H1 (cell line): ENCODE measurements around the gene SOHLH2. TPM values are rescaled to one million over a fixed set of nuclear protein-coding genes. Genes with fewer than 3 reads are reported as not detected.

ENCODE experiments used
- CTCF ChIA-PET: fragments of 300-600 bp; sonication (Branson Sonifier 250); formaldehyde crosslinking; loops from one replicate; lab custom pipeline; 2021; ENCODE audit not compliant: partially characterized antibody; lab: Charles Lee
- POLR2A ChIA-PET: fragments of 300-600 bp; sonication (Branson Sonifier 250); formaldehyde crosslinking; loops from one replicate; lab custom pipeline; 2021; ENCODE audit warnings: inconsistent platforms; ENCODE audit not compliant: partially characterized antibody; lab: Charles Lee
- DNase-seq, 2 experiments: peaks; one replicate each; pipeline versions ENCODE4 v3.0.0 to v3.0.0-alpha.2; 2010 to 2022; ENCODE audit warnings: low spot score in 2 of 2, low read depth in 1 of 2, mixed read lengths in 1 of 2
- FAIRE-seq: peaks from 2 replicates; lab custom pipeline; 2011; peaks lifted over from hg19 to GRCh38; lab: Jason Lieb, UNC
- H2AFZ ChIP-seq: 2 replicates; pipeline ENCODE4 v1.8.1; 2012; ENCODE audit warnings: low read length, inconsistent platforms
- H2AK5ac ChIP-seq: 2 replicates; pipeline ENCODE4 v1.6.1; 2013; ENCODE audit warnings: low read depth, low read length
- H2BK120ac ChIP-seq: replicated peaks from 2 replicates; pipeline ENCODE3; 2013; ENCODE audit warnings: low read depth, low read length, inconsistent platforms
- H2BK12ac ChIP-seq: 2 replicates; pipeline ENCODE4 v1.6.1; 2013; ENCODE audit warnings: low read depth, low read length
- H2BK15ac ChIP-seq: 2 replicates; pipeline ENCODE4 v1.6.1; 2013; ENCODE audit warnings: low read length
- H2BK20ac ChIP-seq: 2 replicates; pipeline ENCODE4 v1.6.1; 2013; ENCODE audit warnings: low read length
- H2BK5ac ChIP-seq: 2 replicates; pipeline ENCODE4 v1.6.1; 2013; ENCODE audit warnings: low read depth, low read length
- H3K14ac ChIP-seq: 2 replicates; pipeline ENCODE4 v1.6.1; 2013; ENCODE audit warnings: inconsistent platforms; ENCODE audit not compliant: insufficient read length
- H3K18ac ChIP-seq: 2 replicates; pipeline ENCODE4 v1.6.1; 2013; ENCODE audit warnings: low read length; ENCODE audit errors: extremely low read depth
- H3K23ac ChIP-seq: 2 replicates; pipeline ENCODE4 v1.6.1; 2013; ENCODE audit warnings: inconsistent platforms; ENCODE audit not compliant: insufficient read length
- H3K23me2 ChIP-seq: 2 replicates; pipeline ENCODE4 v1.6.1; 2013; ENCODE audit warnings: low read depth, low read length
- H3K27ac ChIP-seq: 2 replicates; pipeline ENCODE4 v1.6.1; 2011; ENCODE audit warnings: low read depth, low read length, inconsistent platforms
- H3K27me3 ChIP-seq, 4 experiments: replicated peaks in 1 of 4; 1 replicate in 1 of 4; 2 replicates in 3 of 4; pipeline versions ENCODE4 v1.6.1 to v1.8.1; 2011 to 2013; ENCODE audit warnings: low read length in 3 of 4, mild to moderate bottlenecking in 3 of 4, inconsistent platforms in 2 of 4, mixed read lengths in 2 of 4, moderate library complexity in 1 of 4; ENCODE audit not compliant: control insufficient read depth in 3 of 4, insufficient read depth in 3 of 4; ENCODE audit errors: extremely low read depth in 1 of 4
- H3K36me3 ChIP-seq, 4 experiments: 2 replicates each; pipeline versions ENCODE4 v1.6.1 to v1.8.1; 2011 to 2013; ENCODE audit warnings: mild to moderate bottlenecking in 4 of 4, low read length in 3 of 4, moderate library complexity in 2 of 4, control low read depth in 1 of 4, inconsistent platforms in 1 of 4; ENCODE audit not compliant: insufficient read depth in 4 of 4, control insufficient read depth in 2 of 4
- H3K4ac ChIP-seq: replicated peaks from 2 replicates; pipeline ENCODE3; 2013; ENCODE audit warnings: low read length, low read depth, mixed read lengths, inconsistent platforms; ENCODE audit not compliant: insufficient read length
- H3K4me1 ChIP-seq, 4 experiments: replicated peaks in 1 of 4; 1 replicate in 1 of 4; 2 replicates in 3 of 4; pipeline versions ENCODE4 v1.6.1 to v1.8.1; 2011 to 2013; ENCODE audit warnings: low read length in 3 of 4, inconsistent platforms in 2 of 4, mixed read lengths in 1 of 4; ENCODE audit not compliant: insufficient read depth in 4 of 4, control insufficient read depth in 3 of 4
- H3K4me2 ChIP-seq, 2 experiments: 2 replicates each; pipeline versions ENCODE4 v1.6.1 to v1.8.1; 2011 to 2013; ENCODE audit warnings: low read depth in 2 of 2, low read length in 2 of 2, control low read depth in 1 of 2, inconsistent platforms in 1 of 2, mild to moderate bottlenecking in 1 of 2; ENCODE audit not compliant: insufficient read depth in 1 of 2
- H3K4me3 ChIP-seq, 4 experiments: fragments of 200-600, 300-600 bp in 1 of 4; sonication (generic), shearing (Covaris generic), sonication (Bioruptor Twin) in 1 of 4; 2 replicates each; pipeline versions ENCODE4 v1.5.1 to v1.8.1; 2011 to 2016; ENCODE audit warnings: low read length in 4 of 4, low read depth in 3 of 4, control low read depth in 2 of 4, inconsistent platforms in 2 of 4, mild to moderate bottlenecking in 2 of 4, mixed read lengths in 1 of 4, moderate library complexity in 1 of 4; ENCODE audit not compliant: insufficient read depth in 2 of 4; ENCODE audit errors: extremely low read depth in 1 of 4
- H3K56ac ChIP-seq: replicated peaks from 2 replicates; pipeline ENCODE3; 2013; ENCODE audit warnings: low read depth, mild to moderate bottlenecking, mixed read lengths, low read length, inconsistent platforms; ENCODE audit not compliant: insufficient read length
- H3K79me1 ChIP-seq: 2 replicates; pipeline ENCODE4 v1.6.1; 2013; ENCODE audit warnings: low read depth, low read length, control low read depth
- H3K79me2 ChIP-seq, 2 experiments: 2 replicates each; pipeline versions ENCODE4 v1.6.1 to v1.8.1; 2012 to 2013; ENCODE audit warnings: low read length in 2 of 2, mild to moderate bottlenecking in 2 of 2, inconsistent platforms in 1 of 2; ENCODE audit not compliant: insufficient read depth in 2 of 2, control insufficient read depth in 1 of 2
- H3K9ac ChIP-seq, 4 experiments: replicated peaks in 1 of 4; 1 replicate in 1 of 4; 2 replicates in 3 of 4; pipeline versions ENCODE4 v1.6.1 to v1.8.1; 2011 to 2013; ENCODE audit warnings: low read depth in 3 of 4, low read length in 3 of 4, control low read depth in 2 of 4, mild to moderate bottlenecking in 2 of 4, moderate library complexity in 2 of 4, inconsistent platforms in 1 of 4; ENCODE audit errors: extremely low read depth in 1 of 4
- H3K9me3 ChIP-seq, 2 experiments: 2 replicates each; pipeline versions ENCODE4 v1.6.1 to v1.8.1; 2012 to 2013; ENCODE audit warnings: mild to moderate bottlenecking in 2 of 2, moderate library complexity in 2 of 2, control low read depth in 1 of 2, inconsistent platforms in 1 of 2, low read depth in 1 of 2, low read length in 1 of 2, mixed read lengths in 1 of 2; ENCODE audit not compliant: insufficient read depth in 2 of 2
- H4K20me1 ChIP-seq, 2 experiments: replicated peaks in 1 of 2; 2 replicates each; pipeline versions ENCODE3 to v1.8.1; 2011 to 2013; ENCODE audit warnings: inconsistent platforms in 2 of 2, low read length in 2 of 2, mild to moderate bottlenecking in 1 of 2; ENCODE audit not compliant: insufficient read depth in 2 of 2, control insufficient read depth in 1 of 2
- H4K5ac ChIP-seq: 2 replicates; pipeline ENCODE4 v1.6.1; 2013; ENCODE audit warnings: low read length, low read depth, mixed read lengths, inconsistent platforms; ENCODE audit not compliant: insufficient read length
- H4K8ac ChIP-seq: 2 replicates; pipeline ENCODE4 v1.8.0; 2013; ENCODE audit warnings: mild to moderate bottlenecking, moderate library complexity, low read length, inconsistent platforms; ENCODE audit not compliant: insufficient read depth; ENCODE audit errors: extremely low read depth
- H4K91ac ChIP-seq: replicated peaks from 2 replicates; pipeline ENCODE3; 2013; ENCODE audit warnings: low read length, mixed read lengths, inconsistent platforms; ENCODE audit not compliant: insufficient read length
- CBX8 ChIP-seq: fragments of 300-800, 300-1000 bp; sonication (generic); IDR thresholded peaks from 2 replicates; pipeline ENCODE4 v1.7.1; 2016; ENCODE audit warnings: low read depth, low read length, borderline replicate concordance
- NANOG ChIP-seq: IDR thresholded peaks from 2 replicates; pipeline ENCODE4 v1.6.1; 2011; ENCODE audit warnings: low read length, low read depth, mild to moderate bottlenecking, inconsistent platforms; ENCODE audit not compliant: insufficient read depth, poor library complexity, severe bottlenecking
- SIN3A ChIP-seq, 2 experiments: IDR thresholded peaks in 1 of 2; conservative IDR thresholded peaks in 1 of 2; 2 replicates each; pipeline ENCODE4 v1.6.1; 2011 to 2012; ENCODE audit warnings: low read length in 2 of 2, improper control_type of control experiment in 1 of 2, low read depth in 1 of 2, mild to moderate bottlenecking in 1 of 2
- TBP ChIP-seq: IDR thresholded peaks from 2 replicates; pipeline ENCODE4 v1.6.1; 2011; ENCODE audit warnings: low read depth, low read length, improper control_type of control experiment
- TEAD4 ChIP-seq: IDR thresholded peaks from 2 replicates; pipeline ENCODE4 v1.6.1; 2012; ENCODE audit warnings: low read depth, low read length, inconsistent platforms, mixed read lengths
- WGBS, 2 experiments: shearing (Covaris generic) in 1 of 2; methylation state at CpG; one replicate each; pipeline versions ENCODE4 v1.1.6 to v1.1.7; 2013 to 2015; ENCODE audit warnings: low lambda C conversion rate in 2 of 2, mixed read lengths in 2 of 2, inconsistent platforms in 1 of 2, low coverage in 1 of 2, missing lambda C conversion rate in 1 of 2; ENCODE audit not compliant: insufficient replicate concordance in 2 of 2, insufficient coverage in 1 of 2, insufficient read length in 1 of 2; ENCODE audit errors: extremely low coverage in 1 of 2, missing lambda C conversion rate in 1 of 2; 5-methylcytosine and 5-hydroxymethylcytosine counted together
- polyA plus RNA-seq, 7 experiments: library from polyadenylated mRNA; depleted of rRNA in 3 of 7; stranded (reverse) in 5 of 7; unstranded in 2 of 7; fragments of >200 nt in 5 of 7; fragments of 200-250 nt in 2 of 7; gene quantifications; 1 replicate in 5 of 7; 2 replicates in 1 of 7; 4 replicates in 1 of 7; pipeline versions ENCODE4 v1.2.1 to v1.2.3, GENCODE V29; 2011 to 2013; ENCODE audit warnings: missing spikeins in 2 of 7, mixed read lengths in 2 of 7
- total RNA-seq: library from RNA; stranded (reverse); fragmentation: NEBNext Ultra II Directional; extraction: Animal tissue kit (Norgen Biotek cat#: 25700); gene quantifications from 2 replicates; pipeline ENCODE4 v1.2.1, GENCODE V29; 2021

The SOHLH2 gene
- total and polyA plus RNA-seq, 2 of the 8 experiments (the other 6 are each of a cell fraction or from before 2014, with no cell fraction given) = 6.8 to 10.3 TPM

- Histone ChIP-seq H3K9me3 (no peaks in the 10 kb centered on the region), H3K27ac (no peak overlapping the region), H4K5ac (no peak overlapping the region), H3K36me3 (no peaks in the 10 kb centered on the region), H3K14ac (no peak overlapping the region), H4K20me1 (peaks cover 0 to 2% of the 10 kb centered on the region in 2 experiments), H2BK12ac (no peak overlapping the region), H3K79me1 (no peaks in the 10 kb centered on the region), H3K4me1 (peaks cover 0 to 8% (median 4%) of the 10 kb centered on the region in 4 experiments; a peak in 6 of 7 replicates), H2BK15ac (no peak overlapping the region), H3K79me2 (no peaks in the 10 kb centered on the region), H3K56ac (no peak overlapping the region), H2BK20ac (no peak overlapping the region), H2AFZ (no peak overlapping the region), H3K23me2 (peaks cover 9% of the 10 kb centered on the region), H2BK5ac (no peak overlapping the region), H3K18ac (no peak overlapping the region), H3K4me2 (no peak overlapping the region), H2AK5ac (no peak overlapping the region), H3K4me3 (no peak overlapping the region), H4K91ac (no peak overlapping the region), H3K27me3 (peaks cover 8 to 21% (median 19%) of the 10 kb centered on the region in 4 experiments), H4K8ac (no peak overlapping the region), H3K9ac (no peak overlapping the region), H2BK120ac (no peak overlapping the region), H3K23ac (no peak overlapping the region), H3K4ac (no peak overlapping the region)
- ChIA-PET POLR2A (interaction anchor here (1.0 kb wide), 1 partner anchor 11 kb away, joined by 3 read pairs; no protein-coding TSS in a partner anchor), CTCF (no interaction called here)
- TF ChIP-seq TEAD4 = no peak
- TF ChIP-seq SIN3A (conservative IDR thresholded peaks at IDR 0.05 in 1 of 2, IDR thresholded peaks at IDR 0.05 in 1 of 2; ENCODE audit: low read depth in 1 of 2, low read length in 2 of 2) = no peak
- no peak for TF ChIP-seq TBP
- no peak for TF ChIP-seq NANOG
- TF ChIP-seq CBX8 = no peak
- FAIRE-seq (no peak), DNase-seq (no peak)
- 94% methylated on average over 3 of the region's 3 CpGs; no CpG with 5 or more reads in 1 of the 2 experiments for WGBS, 2 experiments
Measured at GRCh38 chr13:36126491-36126890, 87.9 kb downstream of the SOHLH2 start.
